GM12874 (cell line): ENCODE measurements around the gene PGM2.

Experiments
- TF ChIP-seq, protein P1 (sequence below): IDR thresholded peaks from 2 replicates; pipeline ENCODE4 v1.5.1; 2011; ENCODE audit warnings: low read depth, mild to moderate bottlenecking, control low read depth, low read length, moderate library complexity; ENCODE audit not compliant: insufficient read depth

Gene PGM2

DNA sequence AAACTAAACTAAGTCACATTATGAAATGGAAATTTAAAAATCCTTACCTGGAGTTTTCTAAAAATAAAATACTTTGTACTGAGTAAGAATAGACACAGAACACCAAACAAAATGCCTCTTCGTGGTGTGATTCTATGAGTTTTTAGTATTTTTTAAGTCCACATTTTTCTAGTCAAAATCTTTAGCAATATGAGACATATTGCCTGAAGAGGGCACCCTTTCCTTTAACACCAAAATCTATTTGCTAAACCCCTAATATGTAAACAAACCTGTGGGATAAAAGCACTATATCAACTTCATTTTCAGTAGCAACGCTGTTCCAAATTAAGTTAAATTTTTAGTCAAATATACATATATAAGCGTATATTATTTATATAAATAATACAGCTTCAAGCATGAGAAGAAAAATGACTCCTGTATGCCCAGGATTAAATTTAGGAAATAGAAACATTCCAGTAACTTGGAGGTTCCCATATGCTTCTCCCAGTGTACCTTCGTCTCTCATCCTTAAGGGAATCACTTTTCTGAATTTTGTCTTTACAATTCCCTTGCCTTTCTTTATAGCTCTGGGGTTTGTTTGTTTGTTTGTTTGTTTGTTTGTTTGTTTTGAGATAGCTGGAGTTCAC is 23.0 kb upstream of the PGM2 start:
- TF ChIP-seq, protein P1, sequence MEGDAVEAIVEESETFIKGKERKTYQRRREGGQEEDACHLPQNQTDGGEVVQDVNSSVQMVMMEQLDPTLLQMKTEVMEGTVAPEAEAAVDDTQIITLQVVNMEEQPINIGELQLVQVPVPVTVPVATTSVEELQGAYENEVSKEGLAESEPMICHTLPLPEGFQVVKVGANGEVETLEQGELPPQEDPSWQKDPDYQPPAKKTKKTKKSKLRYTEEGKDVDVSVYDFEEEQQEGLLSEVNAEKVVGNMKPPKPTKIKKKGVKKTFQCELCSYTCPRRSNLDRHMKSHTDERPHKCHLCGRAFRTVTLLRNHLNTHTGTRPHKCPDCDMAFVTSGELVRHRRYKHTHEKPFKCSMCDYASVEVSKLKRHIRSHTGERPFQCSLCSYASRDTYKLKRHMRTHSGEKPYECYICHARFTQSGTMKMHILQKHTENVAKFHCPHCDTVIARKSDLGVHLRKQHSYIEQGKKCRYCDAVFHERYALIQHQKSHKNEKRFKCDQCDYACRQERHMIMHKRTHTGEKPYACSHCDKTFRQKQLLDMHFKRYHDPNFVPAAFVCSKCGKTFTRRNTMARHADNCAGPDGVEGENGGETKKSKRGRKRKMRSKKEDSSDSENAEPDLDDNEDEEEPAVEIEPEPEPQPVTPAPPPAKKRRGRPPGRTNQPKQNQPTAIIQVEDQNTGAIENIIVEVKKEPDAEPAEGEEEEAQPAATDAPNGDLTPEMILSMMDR = peak; percentile 33; the same call in 1 of the 2 replicates

DNA sequence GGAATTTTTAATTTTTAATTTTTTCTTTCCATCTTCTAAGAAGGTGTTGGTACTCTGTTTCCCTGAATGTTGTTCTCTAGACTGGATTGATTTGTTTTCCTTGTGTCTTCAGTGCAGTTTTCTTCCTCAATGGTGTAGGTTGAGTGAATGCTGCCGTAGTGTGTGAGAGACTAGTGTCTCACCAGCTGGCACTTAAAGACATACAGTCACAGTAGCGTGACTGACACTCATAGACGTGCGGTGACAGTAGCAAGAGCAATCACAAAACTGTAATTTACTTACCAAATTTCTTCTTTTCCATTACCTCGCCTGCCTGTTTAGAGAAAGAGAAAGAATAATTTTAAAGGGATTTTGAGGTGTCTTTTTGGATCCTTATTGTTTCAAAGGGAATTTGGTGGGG is 21.4 kb upstream of the PGM2 start:
- TF ChIP-seq, protein P1 = no peak

DNA sequence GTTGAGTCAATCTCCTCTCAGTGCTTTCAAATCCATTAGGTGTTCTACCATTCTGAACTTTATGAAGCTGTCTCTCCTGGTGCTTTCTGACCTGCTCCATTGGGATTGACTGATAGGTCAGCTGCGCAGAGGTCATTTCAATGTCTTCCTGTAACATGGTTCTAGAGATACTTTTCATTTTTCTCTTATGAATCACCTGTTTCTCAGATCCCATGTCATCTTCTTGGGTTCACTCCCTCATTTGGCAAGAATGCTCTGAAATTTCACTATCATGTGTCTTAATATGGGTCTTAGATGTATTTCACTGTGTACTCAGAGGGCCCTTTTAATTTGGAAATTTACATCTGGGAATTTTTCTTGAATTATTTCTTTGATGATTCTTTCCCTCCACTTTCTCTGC is 13.8 kb upstream of the PGM2 start:
- TF ChIP-seq, protein P1 = no peak

DNA sequence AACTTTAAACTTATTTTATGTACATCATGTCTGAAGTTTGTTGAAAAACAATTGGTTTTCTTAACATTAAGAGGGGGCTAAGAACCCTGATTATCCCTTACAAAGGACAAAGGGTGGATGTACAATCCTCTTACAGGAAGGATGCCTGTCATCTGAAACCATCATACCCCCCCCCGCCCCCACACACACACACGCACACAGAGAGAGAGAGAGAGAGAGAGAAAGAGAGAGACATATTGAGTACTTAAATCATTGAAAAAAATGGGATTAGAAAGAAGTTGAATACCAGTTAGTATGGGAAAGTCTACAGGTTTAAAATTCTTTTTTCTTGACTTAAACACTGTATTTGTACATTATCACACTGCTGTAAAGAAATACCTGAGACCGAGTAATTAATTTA is 10.9 kb upstream of the PGM2 start:
- TF ChIP-seq, protein P1 = no peak

DNA sequence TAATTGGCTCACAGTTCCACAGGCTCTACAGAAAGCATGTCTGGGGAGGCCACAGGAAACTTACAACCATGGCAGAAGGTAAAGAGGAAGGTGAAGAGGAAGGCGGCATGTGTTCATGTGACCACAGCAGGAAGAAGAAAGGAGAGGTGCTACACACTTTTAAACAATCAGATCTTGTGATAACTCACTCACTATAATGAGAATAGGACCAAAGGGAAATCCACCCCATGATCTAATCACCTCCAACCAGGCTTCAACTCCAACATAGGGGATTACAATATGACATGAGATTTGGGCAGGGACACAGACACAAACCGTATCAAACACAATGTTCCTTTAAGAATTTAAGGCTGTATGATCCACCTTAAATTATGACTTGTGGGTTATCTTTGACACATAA is 10.5 kb upstream of the PGM2 start:
- TF ChIP-seq, protein P1 = no peak

DNA sequence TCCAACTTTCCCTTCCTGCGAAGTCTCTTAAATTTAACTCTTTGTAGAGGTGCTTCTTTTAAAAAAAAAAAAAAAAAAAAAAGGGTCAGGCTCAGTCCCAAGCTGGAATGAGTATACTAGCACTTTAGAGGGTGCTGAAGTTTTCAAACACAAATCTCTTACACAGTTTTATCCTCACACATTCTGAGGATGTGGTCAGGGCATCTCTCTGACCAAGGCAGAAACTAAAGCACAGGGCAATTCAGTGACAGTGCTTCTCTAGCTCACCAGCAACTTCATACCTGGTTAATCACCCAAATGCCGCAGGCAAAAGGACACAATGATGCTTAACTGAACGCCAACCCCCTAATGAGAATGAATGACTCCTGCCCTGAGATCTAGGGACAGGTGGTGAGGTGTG is 9.8 kb upstream of the PGM2 start:
- TF ChIP-seq, protein P1 = no peak

DNA sequence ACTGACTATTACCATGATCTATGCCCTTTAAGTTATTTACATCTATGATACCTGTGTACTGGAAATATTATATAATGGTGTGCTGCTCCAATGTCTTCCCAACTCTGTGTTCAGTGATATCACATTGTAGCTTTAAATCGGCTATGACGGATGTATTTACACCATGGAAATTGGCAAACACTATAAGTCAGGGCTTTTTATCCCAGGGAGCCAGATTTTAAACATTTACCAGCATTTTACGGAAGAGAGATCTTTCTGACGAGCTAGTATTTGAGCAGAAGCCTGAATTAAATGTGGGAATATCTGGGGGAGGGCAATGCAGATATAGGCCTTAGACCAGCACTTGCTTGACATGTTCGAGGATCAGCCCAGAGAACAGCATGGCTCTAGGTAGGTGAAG is 7.7 kb upstream of the PGM2 start:
- TF ChIP-seq, protein P1 = no peak
